ENCODE measurements around the gene RGL1. TPM values are rescaled to one million over a fixed set of nuclear protein-coding genes. Genes with fewer than 3 reads are reported as not detected.

RGL1 gene
- 10 to 100 TPM; 10.6 to 13.8 (median 11.3) TPM for total RNA-seq

GRCh38 chr1:183804916-183805841, at the start of gene RGL1:
TSS of gene RGL1 (plus strand) at chr1:183805120. CDS start at chr1:183805298, 178 bp downstream.
- peak within 1 kb of the TSS; percentile 91 for H3K27ac ChIP-seq
- peak within 1 kb of the TSS; percentile 63 for H3K4me3 ChIP-seq
- H3K36me3 ChIP-seq: no peaks in the 10 kb centered on the region
- peaks cover 44% of the 10 kb centered on the region for H3K4me1 ChIP-seq
- WGBS: 1% methylated on average over 54 of the region's 58 CpGs
- no peak for TF ChIP-seq CTCF (IDR thresholded peaks at IDR 0.05)
- no peak for TF ChIP-seq EP300 (IDR thresholded peaks at IDR 0.05)
- TF ChIP-seq POLR2A (IDR thresholded peaks at IDR 0.05): peak; percentile 8 to 77
- peak; percentile 45 to 92 (median 59) for TF ChIP-seq POLR2AphosphoS5 (IDR thresholded peaks at IDR 0.05)
- DNase-seq (ENCODE audit: low spot score in 2 of 2): peak; percentile 82
- no peaks in the 10 kb centered on the region for H3K27me3 ChIP-seq
- no peaks in the 10 kb centered on the region for H3K9me3 ChIP-seq

- Histone ChIP-seq H3K4me1 (no peaks in the 10 kb centered on the region), H3K27me3 (no peaks in the 10 kb centered on the region), H3K9me3 (no peaks in the 10 kb centered on the region), H3K27ac (no peak overlapping the region), H3K36me3 (no peaks in the 10 kb centered on the region), H3K4me3 (no peak overlapping the region)
- DNase-seq (ENCODE audit: low spot score in 2 of 2): no peak
- 85% methylated on average over 2 of the region's 2 CpGs for WGBS
- TF ChIP-seq POLR2AphosphoS5 (IDR thresholded peaks at IDR 0.05) (no peak), POLR2A (IDR thresholded peaks at IDR 0.05) (no peak), EP300 (IDR thresholded peaks at IDR 0.05) (no peak), CTCF (IDR thresholded peaks at IDR 0.05) (no peak)
Measured at GRCh38 chr1:183756326-183756725, 48.6 kb upstream of the RGL1 start.

- no peak overlapping the region for H3K4me3 ChIP-seq
- no peak for DNase-seq (ENCODE audit: low spot score in 2 of 2)
- H3K9me3 ChIP-seq: no peaks in the 10 kb centered on the region
- H3K36me3 ChIP-seq: no peaks in the 10 kb centered on the region
- TF ChIP-seq POLR2AphosphoS5 (IDR thresholded peaks at IDR 0.05) (no peak), POLR2A (IDR thresholded peaks at IDR 0.05) (no peak), EP300 (IDR thresholded peaks at IDR 0.05) (no peak), CTCF (IDR thresholded peaks at IDR 0.05) (no peak)
- 62% methylated on average over 4 of the region's 4 CpGs for WGBS
- H3K27me3 ChIP-seq: no peaks in the 10 kb centered on the region
- H3K4me1 ChIP-seq: no peaks in the 10 kb centered on the region
- H3K27ac ChIP-seq: no peak overlapping the region
Measured at GRCh38 chr1:183757061-183757460, 47.9 kb upstream of the RGL1 start.

- WGBS: 79% methylated on average over 3 of the region's 3 CpGs
- TF ChIP-seq POLR2A (IDR thresholded peaks at IDR 0.05) (no peak), EP300 (IDR thresholded peaks at IDR 0.05) (no peak), POLR2AphosphoS5 (IDR thresholded peaks at IDR 0.05) (no peak), CTCF (IDR thresholded peaks at IDR 0.05) (no peak)
- H3K27ac ChIP-seq: no peak overlapping the region
Measured at GRCh38 chr1:183758913-183759312, 46.0 kb upstream of the RGL1 start.

GRCh38 chr1:183760661-183761060, 44.3 kb upstream of the RGL1 start:
- H3K4me3 ChIP-seq: no peak overlapping the region
- no peaks in the 10 kb centered on the region for H3K9me3 ChIP-seq
- H3K27me3 ChIP-seq: no peaks in the 10 kb centered on the region
- H3K27ac ChIP-seq: no peak overlapping the region
- no peak for DNase-seq (ENCODE audit: low spot score in 2 of 2)
- no peaks in the 10 kb centered on the region for H3K36me3 ChIP-seq
- 89% methylated on average over 2 of the region's 2 CpGs for WGBS
- no peak for TF ChIP-seq POLR2A (IDR thresholded peaks at IDR 0.05)
- no peaks in the 10 kb centered on the region for H3K4me1 ChIP-seq

More at GRCh38 chr1:183758913-183759312, 46.0 kb upstream of the RGL1 start:
- DNase-seq (ENCODE audit: low spot score in 2 of 2): no peak
- Histone ChIP-seq H3K4me3 (no peak overlapping the region), H3K27me3 (no peaks in the 10 kb centered on the region), H3K4me1 (no peaks in the 10 kb centered on the region), H3K36me3 (no peaks in the 10 kb centered on the region), H3K9me3 (no peaks in the 10 kb centered on the region)
